ENCODE measurements around the gene FAM107B. TPM values are rescaled to one million over a fixed set of nuclear protein-coding genes. Genes with fewer than 3 reads are reported as not detected.
"Not testable (repeated sequence)": the region's sequence is repeated elsewhere in the genome, so short reads cannot be mapped to it uniquely, and the experiment has no call there.

Gene FAM107B
- total and polyA plus RNA-seq, 2 of the 8 experiments (the other 6 are each of a cell fraction or from before 2014, with no cell fraction given), result 7.5 to 28.1 TPM

GRCh38 chr10:14688606-14689005 lies 86.1 kb downstream of the FAM107B start (continued):
- TF ChIP-seq EZH2 (IDR thresholded peaks at IDR 0.05; ENCODE audit: low read depth, low read length, severe bottlenecking), result no peak
- TF ChIP-seq, protein P1, sequence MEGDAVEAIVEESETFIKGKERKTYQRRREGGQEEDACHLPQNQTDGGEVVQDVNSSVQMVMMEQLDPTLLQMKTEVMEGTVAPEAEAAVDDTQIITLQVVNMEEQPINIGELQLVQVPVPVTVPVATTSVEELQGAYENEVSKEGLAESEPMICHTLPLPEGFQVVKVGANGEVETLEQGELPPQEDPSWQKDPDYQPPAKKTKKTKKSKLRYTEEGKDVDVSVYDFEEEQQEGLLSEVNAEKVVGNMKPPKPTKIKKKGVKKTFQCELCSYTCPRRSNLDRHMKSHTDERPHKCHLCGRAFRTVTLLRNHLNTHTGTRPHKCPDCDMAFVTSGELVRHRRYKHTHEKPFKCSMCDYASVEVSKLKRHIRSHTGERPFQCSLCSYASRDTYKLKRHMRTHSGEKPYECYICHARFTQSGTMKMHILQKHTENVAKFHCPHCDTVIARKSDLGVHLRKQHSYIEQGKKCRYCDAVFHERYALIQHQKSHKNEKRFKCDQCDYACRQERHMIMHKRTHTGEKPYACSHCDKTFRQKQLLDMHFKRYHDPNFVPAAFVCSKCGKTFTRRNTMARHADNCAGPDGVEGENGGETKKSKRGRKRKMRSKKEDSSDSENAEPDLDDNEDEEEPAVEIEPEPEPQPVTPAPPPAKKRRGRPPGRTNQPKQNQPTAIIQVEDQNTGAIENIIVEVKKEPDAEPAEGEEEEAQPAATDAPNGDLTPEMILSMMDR (IDR thresholded peaks at IDR 0.05; ENCODE audit: control extremely low read depth in 1 of 3, insufficient read depth in 1 of 3, low read depth in 1 of 3, low read length in 3 of 3), result no peak
- no peak for TF ChIP-seq GTF2F1 (IDR thresholded peaks at IDR 0.05; ENCODE audit: borderline replicate concordance, low read depth, low read length)
- TF ChIP-seq, protein P2, sequence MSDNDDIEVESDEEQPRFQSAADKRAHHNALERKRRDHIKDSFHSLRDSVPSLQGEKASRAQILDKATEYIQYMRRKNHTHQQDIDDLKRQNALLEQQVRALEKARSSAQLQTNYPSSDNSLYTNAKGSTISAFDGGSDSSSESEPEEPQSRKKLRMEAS (IDR thresholded peaks at IDR 0.05), result no peak

DNA sequence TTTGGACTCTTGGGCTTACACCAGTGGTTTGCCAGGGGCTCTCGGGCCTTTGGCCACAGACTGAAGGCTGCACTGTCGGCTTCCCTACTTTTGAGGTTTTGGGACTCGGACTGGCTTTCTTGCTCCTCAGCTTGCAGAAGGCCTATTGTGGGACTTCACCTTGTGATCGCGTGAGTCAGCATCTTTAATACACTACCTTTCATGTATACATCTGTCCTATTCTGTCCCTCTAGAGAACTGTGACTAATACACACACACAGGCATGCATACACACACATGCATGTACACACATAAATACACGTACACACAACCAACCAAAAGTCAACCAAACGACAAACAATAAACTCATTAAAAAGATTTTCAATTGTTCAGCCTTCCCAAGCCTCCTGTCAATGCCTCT lies 86.5 kb downstream of the FAM107B start:
- H3K36me3 ChIP-seq (ENCODE audit: control insufficient read depth in 2 of 4, insufficient read depth in 4 of 4, low read length in 3 of 4); POLR2A ChIA-PET (ENCODE audit: partially characterized antibody); H3K9me3 ChIP-seq (ENCODE audit: insufficient read depth in 2 of 2, low read depth in 1 of 2, low read length in 1 of 2); H2BK20ac ChIP-seq (ENCODE audit: low read length); H4K5ac ChIP-seq (ENCODE audit: insufficient read length, low read depth, low read length); H4K20me1 ChIP-seq (replicated peaks in 1 of 2; ENCODE audit: control insufficient read depth in 1 of 2, insufficient read depth in 2 of 2, low read length in 2 of 2); H3K4me2 ChIP-seq (ENCODE audit: insufficient read depth in 1 of 2, low read depth in 2 of 2, low read length in 2 of 2); H3K4me1 ChIP-seq (replicated peaks in 1 of 4; ENCODE audit: control insufficient read depth in 3 of 4, insufficient read depth in 4 of 4, low read length in 3 of 4); H3K23me2 ChIP-seq (ENCODE audit: low read depth, low read length); H3K18ac ChIP-seq (ENCODE audit: extremely low read depth, low read length); DNase-seq (ENCODE audit: low read depth in 1 of 2, low spot score in 2 of 2); H2BK12ac ChIP-seq (ENCODE audit: low read depth, low read length); H4K8ac ChIP-seq (ENCODE audit: extremely low read depth, insufficient read depth, low read length); H3K4me3 ChIP-seq (ENCODE audit: extremely low read depth in 1 of 4, insufficient read depth in 2 of 4, low read depth in 3 of 4, low read length in 4 of 4); H3K9ac ChIP-seq (replicated peaks in 1 of 4; ENCODE audit: extremely low read depth in 1 of 4, low read depth in 3 of 4, low read length in 3 of 4); H4K91ac ChIP-seq (replicated peaks; ENCODE audit: insufficient read length, low read length); H3K79me1 ChIP-seq (ENCODE audit: low read depth, low read length); CTCF ChIA-PET (ENCODE audit: partially characterized antibody); FAIRE-seq; H3K27me3 ChIP-seq (replicated peaks in 1 of 4; ENCODE audit: control insufficient read depth in 3 of 4, extremely low read depth in 1 of 4, insufficient read depth in 3 of 4, low read length in 3 of 4); H3K4ac ChIP-seq (replicated peaks; ENCODE audit: insufficient read length, low read depth, low read length); H3K56ac ChIP-seq (replicated peaks; ENCODE audit: insufficient read length, low read depth, low read length); H2AFZ ChIP-seq (ENCODE audit: low read length); H3K27ac ChIP-seq (ENCODE audit: low read depth, low read length); H2BK5ac ChIP-seq (ENCODE audit: low read depth, low read length); H3K79me2 ChIP-seq (ENCODE audit: control insufficient read depth in 1 of 2, insufficient read depth in 2 of 2, low read length in 2 of 2); H2AK5ac ChIP-seq (ENCODE audit: low read depth, low read length); H3K14ac ChIP-seq (ENCODE audit: insufficient read length); H2BK120ac ChIP-seq (replicated peaks; ENCODE audit: low read depth, low read length); H2BK15ac ChIP-seq (ENCODE audit: low read length); H3K23ac ChIP-seq (ENCODE audit: insufficient read length): not testable (repeated sequence)
- WGBS, 2 experiments (ENCODE audit: extremely low coverage in 1 of 2, insufficient coverage in 1 of 2, insufficient read length in 1 of 2, insufficient replicate concordance in 2 of 2, low coverage in 1 of 2, low lambda C conversion rate in 2 of 2, missing lambda C conversion rate in 1 of 2), result 92 to 100% methylated on average over 1 to 7 of the region's 7 CpGs

All from H1 (cell line).